Activated CD8-positive, alpha-beta T cell treated with anti-CD3 and anti-CD28 coated beads, Interleukin-2, amount 10 ng/mL, durations not matched to agents 7 days and 5 days (primary cell): ENCODE measurements around the gene CCS. TPM values are rescaled to one million over a fixed set of nuclear protein-coding genes. Genes with fewer than 3 reads are reported as not detected.
"Not testable (repeated sequence)": the region's sequence is repeated elsewhere in the genome, so short reads cannot be mapped to it uniquely, and the experiment has no call there.

Source experiments
- ATAC-seq: fragments of 150-1000 bp; cut with Tn5 transposase; one replicate; pipeline ENCODE4 v1.10.0; 2021; ENCODE audit warnings: moderate library complexity
- CTCF ChIA-PET: fragments of 350-600 bp; sonication (Branson Sonifier 250); formaldehyde crosslinking; loops from one replicate; lab custom pipeline; 2021; ENCODE audit warnings: antibody characterized with exemption; lab: Charles Lee
- POLR2A ChIA-PET: fragments of 350-600 bp; sonication (Branson Sonifier 250); formaldehyde crosslinking; loops from one replicate; lab custom pipeline; 2021; ENCODE audit warnings: antibody characterized with exemption; lab: Charles Lee
- DNase-seq: peaks from one replicate; pipeline ENCODE4 v3.0.0-alpha.2; 2020
- H3K27ac Mint-ChIP-seq: one replicate; pipeline ENCODE4 v1.8.0; 2021; ENCODE audit warnings: mild to moderate bottlenecking, mixed read lengths
- H3K27me3 Mint-ChIP-seq: one replicate; pipeline ENCODE4 v1.8.0; 2021; ENCODE audit warnings: low read depth, mixed read lengths
- H3K36me3 Mint-ChIP-seq: one replicate; pipeline ENCODE4 v1.8.0; 2021; ENCODE audit warnings: low read depth, mixed read lengths
- H3K4me1 Mint-ChIP-seq: one replicate; pipeline ENCODE4 v1.8.0; 2021; ENCODE audit warnings: low read depth, mixed read lengths
- H3K4me3 Mint-ChIP-seq: one replicate; pipeline ENCODE4 v1.8.0; 2021; ENCODE audit warnings: mild to moderate bottlenecking, mixed read lengths
- H3K9me3 Mint-ChIP-seq: one replicate; pipeline ENCODE4 v1.8.0; 2022; ENCODE audit warnings: mixed read lengths; ENCODE audit not compliant: insufficient read depth
- total RNA-seq, 2 experiments: library from RNA; stranded (reverse); gene quantifications; one replicate each; pipeline ENCODE4 v1.2.3, GENCODE V29; 2021

CCS gene
- total RNA-seq, 2 experiments from 2014 or later, result 29.3 to 32.5 TPM

DNA sequence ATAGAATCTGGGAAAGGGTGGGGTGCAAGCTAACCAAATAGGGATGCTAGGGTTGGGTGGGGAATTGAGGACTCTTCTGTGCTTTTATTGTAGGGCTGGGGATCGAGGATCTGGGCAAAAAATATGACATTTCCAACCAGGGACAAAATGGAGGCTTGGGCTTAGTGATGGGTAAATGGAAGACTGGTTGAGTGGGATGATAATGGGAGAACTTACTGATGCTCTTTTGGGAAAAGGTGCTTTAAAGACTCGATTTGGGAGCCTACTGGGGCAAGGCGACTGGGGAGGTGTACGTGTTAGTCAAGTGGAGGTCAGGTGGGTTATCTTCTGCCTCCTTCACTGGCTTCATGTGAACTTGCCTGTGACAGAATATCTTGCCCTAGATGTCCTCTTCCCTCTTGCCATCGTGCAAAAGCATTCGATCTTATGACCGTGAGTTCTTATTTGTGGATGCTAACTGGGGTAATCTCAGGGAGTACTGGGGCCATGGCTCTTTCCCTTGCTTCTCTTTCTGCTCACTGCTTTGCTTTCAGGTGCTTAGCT is 35.1 kb downstream of the CCS start:
- POLR2A ChIA-PET, result interaction anchor here (4.6 kb wide), 1 partner anchor 10 kb away, joined by 21 read pairs; the partner anchor contains the start of gene RBM4
- DNase-seq (no peak), ATAC-seq (no peak)
- H3K9me3 Mint-ChIP-seq, result no peaks in the 10 kb centered on the region
- peaks cover 28% of the 10 kb centered on the region for H3K4me1 Mint-ChIP-seq
- H3K27me3 Mint-ChIP-seq, result no peaks in the 10 kb centered on the region
- peaks cover 79% of the 10 kb centered on the region for H3K36me3 Mint-ChIP-seq
- CTCF ChIA-PET, result interaction anchor here (1.7 kb wide), 1 partner anchor 50 kb away, joined by 3 read pairs; the partner anchor contains the start of gene RBM4B
- H3K27ac Mint-ChIP-seq, result no peak overlapping the region
- H3K4me3 Mint-ChIP-seq, result no peak overlapping the region

- no peak for DNase-seq
- Mint-ChIP-seq H3K4me1 (peaks cover 21% of the 10 kb centered on the region), H3K27ac (peak overlapping the region; percentile 33), H3K4me3 (no peak overlapping the region), H3K9me3 (no peaks in the 10 kb centered on the region), H3K27me3 (no peaks in the 10 kb centered on the region), H3K36me3 (peaks cover 73% of the 10 kb centered on the region)
- ATAC-seq, result no peak
- CTCF ChIA-PET, result interaction anchor here (0.7 to 1.5 kb wide), 2 partner anchors 9 to 320 kb away, joined by 3 to 6 read pairs; partner anchors contain the start of gene RBM4
- POLR2A ChIA-PET, result interaction anchor here (1.0 to 4.6 kb wide), 2 partner anchors 9 to 13 kb away, joined by 3 to 21 read pairs; partner anchors contain the start of gene RBM4
These were observed 36.4 kb downstream of the CCS start for GRCh38 chr11:66629356-66629755.

DNA sequence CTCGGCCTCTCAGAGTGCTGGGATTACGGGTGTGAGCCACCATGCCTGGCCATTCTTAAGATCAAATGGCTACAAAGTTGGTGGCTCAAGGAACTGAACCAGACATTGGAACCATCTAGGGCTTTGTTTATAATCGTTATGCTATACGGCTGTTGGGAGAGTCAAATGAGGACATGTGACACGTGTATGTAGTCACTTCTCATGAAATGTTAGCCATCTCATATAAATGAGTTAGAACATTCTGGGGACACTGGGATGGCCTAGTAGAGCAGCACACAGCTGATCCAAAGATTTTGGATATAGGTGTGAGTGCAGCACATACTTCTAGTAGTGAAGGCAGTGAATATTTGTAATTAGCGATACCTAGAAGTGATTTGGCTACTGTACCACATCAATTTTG is 38.9 kb downstream of the CCS start:
- DNase-seq (no peak), ATAC-seq (no peak)
- Mint-ChIP-seq H3K36me3 (peaks cover 64% of the 10 kb centered on the region), H3K9me3 (no peaks in the 10 kb centered on the region), H3K27me3 (no peaks in the 10 kb centered on the region), H3K4me1 (peaks cover 29% of the 10 kb centered on the region), H3K4me3 (no peak overlapping the region), H3K27ac (no peak overlapping the region)
- POLR2A ChIA-PET, result interaction anchor here (1.3 kb wide), 1 partner anchor 13 kb away, joined by 4 read pairs; no protein-coding TSS in a partner anchor
- CTCF ChIA-PET, result interaction anchor here (1.9 kb wide), 1 partner anchor 9 kb away, joined by 4 read pairs; no protein-coding TSS in a partner anchor

GRCh38 chr11:66632952-66633351 is 40.0 kb downstream of the CCS start:
- no peak overlapping the region for H3K27ac Mint-ChIP-seq
- ATAC-seq (no peak), DNase-seq (no peak)
- CTCF ChIA-PET, result no interaction called here
- no peaks in the 10 kb centered on the region for H3K9me3 Mint-ChIP-seq
- H3K27me3 Mint-ChIP-seq, result no peaks in the 10 kb centered on the region
- POLR2A ChIA-PET, result interaction anchor here (0.7 to 3.3 kb wide), 3 partner anchors 9 to 16 kb away, joined by 3 to 16 read pairs (median 5); partner anchors contain the start of gene RBM14
- H3K36me3 Mint-ChIP-seq, result peaks cover 61% of the 10 kb centered on the region
- H3K4me1 Mint-ChIP-seq, result peaks cover 39% of the 10 kb centered on the region
- H3K4me3 Mint-ChIP-seq, result no peak overlapping the region

DNA sequence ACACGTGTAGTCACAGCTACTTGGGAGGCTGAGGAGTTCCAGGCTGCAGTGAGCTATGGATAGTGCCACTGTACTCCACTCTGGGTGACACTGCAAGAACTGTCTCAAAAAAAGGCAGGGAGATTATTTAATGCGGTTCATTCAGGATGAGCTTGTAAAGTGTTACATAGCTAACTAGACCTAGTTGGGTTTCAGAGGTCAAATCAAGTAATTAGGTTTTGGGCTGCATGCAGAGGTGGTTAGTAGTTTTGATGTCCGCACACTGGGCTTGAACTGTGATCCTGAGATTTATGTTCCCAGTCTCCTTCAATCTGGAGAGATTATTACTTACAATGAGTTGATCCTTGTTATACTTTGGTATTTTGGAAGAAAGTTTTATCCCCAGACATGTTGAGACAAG is 43.4 kb downstream of the CCS start:
- CTCF ChIA-PET, result interaction anchor here (0.9 to 4.3 kb wide), 4 partner anchors 14 to 45 kb away, joined by 4 to 32 read pairs (median 19); partner anchors contain the start of genes CCDC87, CCS and RBM4B
- H3K4me1 Mint-ChIP-seq, result peaks cover 48% of the 10 kb centered on the region
- DNase-seq (no peak), ATAC-seq (no peak)
- H3K27ac Mint-ChIP-seq, result peak overlapping the region; percentile 61
- no peaks in the 10 kb centered on the region for H3K27me3 Mint-ChIP-seq
- H3K9me3 Mint-ChIP-seq, result no peaks in the 10 kb centered on the region
- POLR2A ChIA-PET, result interaction anchor here (0.7 to 6.3 kb wide), 5 partner anchors 11 to 41 kb away, joined by 3 to 78 read pairs (median 33); partner anchors contain the start of genes RBM14 and RBM4B
- peaks cover 68% of the 10 kb centered on the region for H3K36me3 Mint-ChIP-seq
- H3K4me3 Mint-ChIP-seq, result no peak overlapping the region

GRCh38 chr11:66637557-66638176 is 44.7 kb downstream of the CCS start:
- H3K4me3 Mint-ChIP-seq, result peak overlapping the region; percentile 98
- H3K36me3 Mint-ChIP-seq, result peaks cover 72% of the 10 kb centered on the region
- no peaks in the 10 kb centered on the region for H3K27me3 Mint-ChIP-seq
- ATAC-seq (no peak), DNase-seq (peak; percentile 22)
- ChIA-PET CTCF (interaction anchor here (0.7 to 4.3 kb wide), 22 partner anchors 8 to 249 kb away, joined by 3 to 32 read pairs (median 4); partner anchors contain the start of genes CCDC87, CCS, DPP3 and PELI3), POLR2A (interaction anchor here (0.7 to 6.3 kb wide), 20 partner anchors 9 to 265 kb away, joined by 3 to 78 read pairs (median 4); partner anchors contain the start of genes ACTN3, CCDC87, CCS and RBM14)
- peaks cover 54% of the 10 kb centered on the region for H3K4me1 Mint-ChIP-seq
- no peaks in the 10 kb centered on the region for H3K9me3 Mint-ChIP-seq
- H3K27ac Mint-ChIP-seq, result peak overlapping the region; percentile 98

DNA sequence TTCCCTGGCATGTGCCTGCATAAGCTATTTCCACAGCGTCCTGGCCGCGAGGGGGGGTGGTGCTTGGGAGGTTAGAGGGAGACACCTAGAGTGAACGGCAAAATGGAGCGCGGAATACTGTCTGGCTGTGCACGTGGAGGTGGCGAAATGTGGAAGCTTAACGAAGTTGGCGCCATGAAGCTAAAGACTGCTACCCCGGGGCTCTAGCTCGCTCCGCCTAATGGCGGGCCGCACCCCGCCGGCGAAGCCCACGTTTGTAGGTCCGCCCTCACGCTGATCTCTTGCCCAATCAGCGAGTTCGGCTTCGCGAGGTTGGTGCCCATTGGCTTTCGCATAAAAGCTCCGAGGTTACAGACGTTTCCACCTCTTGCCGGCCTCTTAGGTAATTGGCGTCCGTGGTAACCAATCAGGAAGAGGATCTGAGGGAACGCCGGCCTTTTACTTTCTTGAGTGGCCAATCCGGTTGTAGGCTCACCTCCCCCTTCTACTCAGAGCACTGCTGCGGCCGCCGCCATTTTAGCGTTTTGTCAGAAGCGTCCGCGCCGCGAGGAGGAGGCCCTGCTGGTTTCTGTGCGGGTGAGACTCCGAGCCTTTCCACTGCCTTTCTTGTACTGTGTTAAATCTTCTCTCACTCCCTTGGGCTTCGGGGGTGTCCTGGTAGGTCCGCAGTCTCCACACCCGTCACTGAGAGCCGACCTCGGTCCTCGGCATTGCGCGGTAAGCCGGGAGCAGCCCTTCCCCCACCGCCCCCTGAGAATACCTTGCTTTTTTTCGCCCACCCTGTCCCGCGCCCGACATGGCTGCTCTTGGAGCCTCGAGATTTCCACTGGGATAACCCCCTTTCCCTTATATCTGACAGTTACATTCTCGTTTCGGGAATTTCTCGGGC is 45.4 kb downstream of the CCS start, which contains the start of gene RBM4:
Gene RBM4, plus strand, starts transcription at position 527 of the 889 bp plus-strand sequence. CDS start 1,009 bp downstream, outside the sequence.
- DNase-seq, result peak; percentile 99
- ATAC-seq, result peak; percentile 95
- Mint-ChIP-seq H3K4me1 (peaks cover 62% of the 10 kb centered on the region), H3K27ac (peak within 1 kb of the TSS; percentile 98), H3K27me3 (no peaks in the 10 kb centered on the region), H3K36me3 (peaks cover 77% of the 10 kb centered on the region), H3K4me3 (peak within 1 kb of the TSS; percentile 98), H3K9me3 (no peaks in the 10 kb centered on the region)
- ChIA-PET CTCF (interaction anchor here (0.7 to 4.3 kb wide), 25 partner anchors 7 to 250 kb away, joined by 3 to 32 read pairs (median 4); partner anchors contain the start of genes CCDC87, CCS, DPP3 and PELI3), POLR2A (interaction anchor here (0.5 to 6.3 kb wide), 25 partner anchors 8 to 1140 kb away, joined by 3 to 78 read pairs (median 5); partner anchors contain the start of genes ACTN3, CCDC87, CCS and RBM14)

DNA sequence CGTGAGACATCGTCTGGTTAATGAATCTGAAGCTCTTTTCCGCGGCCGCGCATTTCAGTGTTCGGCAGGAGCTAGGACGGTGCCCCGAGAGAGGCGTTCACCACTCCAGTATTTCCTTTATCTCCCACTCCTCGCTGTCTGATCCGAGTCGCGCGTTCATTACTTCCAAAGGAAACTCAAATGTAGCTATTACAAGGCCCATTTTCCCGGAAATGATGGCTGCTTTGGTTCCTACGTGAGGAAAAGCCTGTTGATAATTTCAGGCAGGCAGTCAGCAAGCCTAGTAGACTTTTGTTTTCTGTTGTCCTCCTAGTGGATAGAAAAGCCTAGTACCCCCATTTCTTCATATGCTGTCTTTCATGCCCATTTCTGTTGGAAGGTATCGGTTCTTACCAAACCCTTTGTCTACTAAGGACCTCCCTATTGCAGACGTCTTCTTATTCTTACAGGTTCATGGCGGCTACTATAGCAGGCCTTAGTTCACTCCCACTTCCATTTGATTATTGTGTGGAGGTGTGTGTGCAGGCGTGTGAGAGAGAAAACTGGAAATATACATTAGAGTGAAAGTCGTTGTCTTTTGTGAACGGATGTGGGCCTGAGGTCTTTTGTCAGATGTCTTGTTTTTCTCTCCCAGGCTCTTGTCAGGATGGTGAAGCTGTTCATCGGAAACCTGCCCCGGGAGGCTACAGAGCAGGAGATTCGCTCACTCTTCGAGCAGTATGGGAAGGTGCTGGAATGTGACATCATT is 46.3 kb downstream of the CCS start:
- ATAC-seq, result peak; percentile 3
- H3K27me3 Mint-ChIP-seq, result no peaks in the 10 kb centered on the region

DNA sequence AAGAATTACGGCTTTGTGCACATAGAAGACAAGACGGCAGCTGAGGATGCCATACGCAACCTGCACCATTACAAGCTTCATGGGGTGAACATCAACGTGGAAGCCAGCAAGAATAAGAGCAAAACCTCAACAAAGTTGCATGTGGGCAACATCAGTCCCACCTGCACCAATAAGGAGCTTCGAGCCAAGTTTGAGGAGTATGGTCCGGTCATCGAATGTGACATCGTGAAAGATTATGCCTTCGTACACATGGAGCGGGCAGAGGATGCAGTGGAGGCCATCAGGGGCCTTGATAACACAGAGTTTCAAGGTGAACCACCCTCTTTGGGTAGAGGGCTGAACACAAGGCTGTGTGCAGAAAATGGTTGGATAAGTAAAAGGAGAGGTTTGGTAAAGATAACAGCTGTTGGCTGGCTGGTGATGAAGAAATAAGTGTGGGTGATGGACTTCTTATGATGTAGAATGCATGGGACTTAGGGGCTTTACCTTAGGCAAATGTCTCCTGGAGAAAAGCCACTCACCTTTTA is 46.9 kb downstream of the CCS start:
- H3K36me3 Mint-ChIP-seq, result peaks cover 83% of the 10 kb centered on the region
- H3K27me3 Mint-ChIP-seq, DNase-seq, ATAC-seq, H3K9me3 Mint-ChIP-seq: not testable (repeated sequence)
- H3K27ac Mint-ChIP-seq, result peak overlapping the region; percentile 98
- POLR2A ChIA-PET, result interaction anchor here (0.6 to 6.3 kb wide), 9 partner anchors 10 to 204 kb away, joined by 3 to 78 read pairs (median 8); partner anchors contain the start of genes CCDC87, CCS, RBM14 and RBM4B
- peak overlapping the region; percentile 98 for H3K4me3 Mint-ChIP-seq
- peaks cover 72% of the 10 kb centered on the region for H3K4me1 Mint-ChIP-seq
- CTCF ChIA-PET, result interaction anchor here (1.2 to 4.3 kb wide), 5 partner anchors 10 to 62 kb away, joined by 3 to 32 read pairs (median 11); partner anchors contain the start of genes RBM14 and RBM4B

More for the DNA sequence above, 46.3 kb downstream of the CCS start:
- ChIA-PET POLR2A (interaction anchor here (0.5 to 6.3 kb wide), 16 partner anchors 11 to 1141 kb away, joined by 3 to 78 read pairs (median 6); partner anchors contain the start of genes ACTN3, CCDC87, CCS and RBM14), CTCF (interaction anchor here (0.9 to 4.3 kb wide), 14 partner anchors 10 to 250 kb away, joined by 3 to 32 read pairs (median 6); partner anchors contain the start of genes CCDC87, CCS, RBM14 and RBM4B)
- H3K4me1 Mint-ChIP-seq, result peaks cover 68% of the 10 kb centered on the region
- H3K36me3 Mint-ChIP-seq, result peaks cover 82% of the 10 kb centered on the region
- H3K27ac Mint-ChIP-seq, result peak overlapping the region; percentile 98
- no peaks in the 10 kb centered on the region for H3K9me3 Mint-ChIP-seq
- peak; percentile 53 for DNase-seq
- H3K4me3 Mint-ChIP-seq, result peak overlapping the region; percentile 98
